ENCODE data around the gene USP13. TPM values are rescaled to one million over a fixed set of nuclear protein-coding genes. Genes with fewer than 3 reads are reported as not detected.

Gene USP13
- total RNA-seq, 2 experiments from 2014 or later, result 12.0 to 12.1 TPM

- no peak overlapping the region for H3K27ac Mint-ChIP-seq
- CTCF ChIA-PET, result interaction anchor here (0.6 kb wide), 1 partner anchor 104 kb away, joined by 3 read pairs; no protein-coding TSS in a partner anchor
- no peaks in the 10 kb centered on the region for H3K9me3 Mint-ChIP-seq
- no peaks in the 10 kb centered on the region for H3K27me3 Mint-ChIP-seq (ENCODE audit: low read depth)
- H3K36me3 Mint-ChIP-seq (ENCODE audit: low read depth), result peaks cover 11% of the 10 kb centered on the region
- DNase-seq, result no peak
- intact Hi-C loops (cut with micrococcal nuclease), result no loop called here
- H3K4me3 Mint-ChIP-seq, result no peak overlapping the region
- peaks cover 5% of the 10 kb centered on the region for H3K4me1 Mint-ChIP-seq (ENCODE audit: low read depth)
Observed at GRCh38 chr3:179732661-179733348, 80.0 kb downstream of the USP13 start.

GRCh38 chr3:179733797-179734196 lies 81.0 kb downstream of the USP13 start:
- intact Hi-C loops (cut with micrococcal nuclease), result no loop called here
- no peaks in the 10 kb centered on the region for H3K27me3 Mint-ChIP-seq (ENCODE audit: low read depth)
- peaks cover 5% of the 10 kb centered on the region for H3K4me1 Mint-ChIP-seq (ENCODE audit: low read depth)
- no peak overlapping the region for H3K4me3 Mint-ChIP-seq
- no peaks in the 10 kb centered on the region for H3K9me3 Mint-ChIP-seq
- peaks cover 11% of the 10 kb centered on the region for H3K36me3 Mint-ChIP-seq (ENCODE audit: low read depth)
- CTCF ChIA-PET, result interaction anchor here (3.3 kb wide), 1 partner anchor 84 kb away, joined by 8 read pairs; no protein-coding TSS in a partner anchor
- no peak overlapping the region for H3K27ac Mint-ChIP-seq
- DNase-seq, result no peak

GRCh38 chr3:179734497-179735281 lies 81.8 kb downstream of the USP13 start:
- CTCF ChIA-PET, result interaction anchor here (3.3 kb wide), 1 partner anchor 85 kb away, joined by 8 read pairs; no protein-coding TSS in a partner anchor
- intact Hi-C loops (cut with micrococcal nuclease), result no loop called here
- Mint-ChIP-seq H3K27ac (no peak overlapping the region), H3K4me1 (ENCODE audit: low read depth) (peaks cover 5% of the 10 kb centered on the region), H3K4me3 (no peak overlapping the region), H3K36me3 (ENCODE audit: low read depth) (peaks cover 8% of the 10 kb centered on the region), H3K9me3 (no peaks in the 10 kb centered on the region), H3K27me3 (ENCODE audit: low read depth) (no peaks in the 10 kb centered on the region)
- DNase-seq, result no peak

GRCh38 chr3:179735321-179735720 lies 82.5 kb downstream of the USP13 start:
- H3K27me3 Mint-ChIP-seq (ENCODE audit: low read depth), result no peaks in the 10 kb centered on the region
- no peak for DNase-seq
- peaks cover 5% of the 10 kb centered on the region for H3K4me1 Mint-ChIP-seq (ENCODE audit: low read depth)
- H3K4me3 Mint-ChIP-seq, result no peak overlapping the region
- peaks cover 10% of the 10 kb centered on the region for H3K36me3 Mint-ChIP-seq (ENCODE audit: low read depth)
- H3K27ac Mint-ChIP-seq, result no peak overlapping the region
- intact Hi-C loops (cut with micrococcal nuclease), result no loop called here
- CTCF ChIA-PET, result interaction anchor here (3.3 kb wide), 1 partner anchor 85 kb away, joined by 8 read pairs; no protein-coding TSS in a partner anchor
- no peaks in the 10 kb centered on the region for H3K9me3 Mint-ChIP-seq

- Mint-ChIP-seq H3K4me3 (no peak overlapping the region), H3K36me3 (ENCODE audit: low read depth) (peaks cover 20% of the 10 kb centered on the region), H3K27ac (no peak overlapping the region), H3K4me1 (ENCODE audit: low read depth) (peaks cover 2% of the 10 kb centered on the region), H3K9me3 (no peaks in the 10 kb centered on the region), H3K27me3 (ENCODE audit: low read depth) (no peaks in the 10 kb centered on the region)
- no peak for DNase-seq
- CTCF ChIA-PET, result no interaction called here
- intact Hi-C loops (cut with micrococcal nuclease), result no loop called here
Observed at GRCh38 chr3:179738998-179739397, 86.2 kb downstream of the USP13 start.

GRCh38 chr3:179739816-179740594 lies 87.2 kb downstream of the USP13 start:
- Mint-ChIP-seq H3K27me3 (ENCODE audit: low read depth) (no peaks in the 10 kb centered on the region), H3K27ac (no peak overlapping the region), H3K4me1 (ENCODE audit: low read depth) (no peaks in the 10 kb centered on the region), H3K4me3 (no peak overlapping the region), H3K36me3 (ENCODE audit: low read depth) (peaks cover 20% of the 10 kb centered on the region), H3K9me3 (no peaks in the 10 kb centered on the region)
- intact Hi-C loops (cut with micrococcal nuclease), result no loop called here
- CTCF ChIA-PET, result interaction anchor here (0.6 kb wide), 1 partner anchor 1150 kb away, joined by 4 read pairs; no protein-coding TSS in a partner anchor
- DNase-seq, result no peak

- Mint-ChIP-seq H3K4me3 (no peak overlapping the region), H3K27ac (no peak overlapping the region), H3K4me1 (ENCODE audit: low read depth) (no peaks in the 10 kb centered on the region), H3K9me3 (no peaks in the 10 kb centered on the region), H3K27me3 (ENCODE audit: low read depth) (no peaks in the 10 kb centered on the region), H3K36me3 (ENCODE audit: low read depth) (peaks cover 17% of the 10 kb centered on the region)
- intact Hi-C loops (cut with micrococcal nuclease), result no loop called here
- CTCF ChIA-PET, result no interaction called here
- no peak for DNase-seq
Observed at GRCh38 chr3:179743913-179744312, 91.1 kb downstream of the USP13 start.

- no peaks in the 10 kb centered on the region for H3K27me3 Mint-ChIP-seq (ENCODE audit: low read depth)
- H3K4me1 Mint-ChIP-seq (ENCODE audit: low read depth), result no peaks in the 10 kb centered on the region
- CTCF ChIA-PET, result no interaction called here
- H3K27ac Mint-ChIP-seq, result no peak overlapping the region
- H3K9me3 Mint-ChIP-seq, result no peaks in the 10 kb centered on the region
- peaks cover 17% of the 10 kb centered on the region for H3K36me3 Mint-ChIP-seq (ENCODE audit: low read depth)
- no peak for DNase-seq
- H3K4me3 Mint-ChIP-seq, result no peak overlapping the region
- intact Hi-C loops (cut with micrococcal nuclease), result no loop called here
Observed at GRCh38 chr3:179744667-179745066, 91.8 kb downstream of the USP13 start.

- Mint-ChIP-seq H3K4me3 (no peak overlapping the region), H3K9me3 (no peaks in the 10 kb centered on the region), H3K36me3 (ENCODE audit: low read depth) (peaks cover 15% of the 10 kb centered on the region), H3K27ac (no peak overlapping the region), H3K27me3 (ENCODE audit: low read depth) (no peaks in the 10 kb centered on the region), H3K4me1 (ENCODE audit: low read depth) (no peaks in the 10 kb centered on the region)
- no peak for DNase-seq
- CTCF ChIA-PET, result no interaction called here
- intact Hi-C loops (cut with micrococcal nuclease), result no loop called here
Observed at GRCh38 chr3:179745079-179745478, 92.2 kb downstream of the USP13 start.

- Mint-ChIP-seq H3K4me1 (ENCODE audit: low read depth) (no peaks in the 10 kb centered on the region), H3K27me3 (ENCODE audit: low read depth) (no peaks in the 10 kb centered on the region), H3K4me3 (no peak overlapping the region), H3K9me3 (no peaks in the 10 kb centered on the region), H3K36me3 (ENCODE audit: low read depth) (peaks cover 13% of the 10 kb centered on the region), H3K27ac (no peak overlapping the region)
- intact Hi-C loops (cut with micrococcal nuclease), result no loop called here
- CTCF ChIA-PET, result no interaction called here
- no peak for DNase-seq
Observed at GRCh38 chr3:179745716-179746115, 92.9 kb downstream of the USP13 start.

GRCh38 chr3:179750720-179751328 lies 98.0 kb downstream of the USP13 start:
- DNase-seq, result peak; percentile 18
- CTCF ChIA-PET, result interaction anchor here (0.6 kb wide), 1 partner anchor 178 kb away, joined by 4 read pairs; no protein-coding TSS in a partner anchor

GRCh38 chr3:179760944-179761343 lies 108.1 kb downstream of the USP13 start:
- DNase-seq, result no peak
- no peak overlapping the region for H3K4me3 Mint-ChIP-seq
- no peak overlapping the region for H3K27ac Mint-ChIP-seq
- H3K9me3 Mint-ChIP-seq, result no peaks in the 10 kb centered on the region
- CTCF ChIA-PET, result interaction anchor here (0.6 to 0.9 kb wide), 2 partner anchors 23 to 619 kb away, joined by 3 to 4 read pairs; no protein-coding TSS in a partner anchor
- H3K36me3 Mint-ChIP-seq (ENCODE audit: low read depth), result peaks cover 54% of the 10 kb centered on the region
- no peaks in the 10 kb centered on the region for H3K27me3 Mint-ChIP-seq (ENCODE audit: low read depth)
- intact Hi-C loops (cut with micrococcal nuclease), result no loop called here
- H3K4me1 Mint-ChIP-seq (ENCODE audit: low read depth), result no peaks in the 10 kb centered on the region

More at GRCh38 chr3:179750720-179751328, 98.0 kb downstream of the USP13 start:
- Mint-ChIP-seq H3K9me3 (no peaks in the 10 kb centered on the region), H3K27ac (no peak overlapping the region), H3K4me3 (no peak overlapping the region), H3K36me3 (ENCODE audit: low read depth) (peaks cover 13% of the 10 kb centered on the region), H3K27me3 (ENCODE audit: low read depth) (no peaks in the 10 kb centered on the region), H3K4me1 (ENCODE audit: low read depth) (no peaks in the 10 kb centered on the region)
- intact Hi-C loops (cut with micrococcal nuclease), result no loop called here
